ENCODE results near the gene EIF5A2.
A peak's percentile ranks its signal among the peaks of the same experiment; 100 is the strongest.
"Not testable (repeated sequence)": the region's sequence is repeated elsewhere in the genome, so short reads cannot be mapped to it uniquely, and the experiment has no call there.

Gene EIF5A2

DNA sequence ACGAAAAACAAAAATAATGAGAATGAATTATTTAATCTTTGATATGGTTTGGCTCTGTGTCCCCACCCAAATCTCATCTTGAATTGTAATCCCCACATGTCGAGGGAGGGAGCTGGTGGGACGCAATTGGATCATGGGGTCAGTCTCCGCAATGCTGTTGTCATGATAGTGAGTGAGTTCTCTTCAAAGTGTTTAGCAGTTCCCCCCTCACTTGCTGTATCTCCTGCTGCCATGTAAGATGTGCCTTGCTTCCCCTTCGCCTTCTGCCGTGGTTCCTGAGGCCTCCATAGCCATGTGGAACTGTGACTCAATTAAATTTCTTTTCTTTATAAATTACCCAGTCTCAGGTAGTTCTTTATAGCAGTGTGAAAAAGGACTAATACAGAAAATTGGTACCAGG is 12.1 kb downstream of the EIF5A2 start:
- not testable (repeated sequence) for DNase-seq

DNA sequence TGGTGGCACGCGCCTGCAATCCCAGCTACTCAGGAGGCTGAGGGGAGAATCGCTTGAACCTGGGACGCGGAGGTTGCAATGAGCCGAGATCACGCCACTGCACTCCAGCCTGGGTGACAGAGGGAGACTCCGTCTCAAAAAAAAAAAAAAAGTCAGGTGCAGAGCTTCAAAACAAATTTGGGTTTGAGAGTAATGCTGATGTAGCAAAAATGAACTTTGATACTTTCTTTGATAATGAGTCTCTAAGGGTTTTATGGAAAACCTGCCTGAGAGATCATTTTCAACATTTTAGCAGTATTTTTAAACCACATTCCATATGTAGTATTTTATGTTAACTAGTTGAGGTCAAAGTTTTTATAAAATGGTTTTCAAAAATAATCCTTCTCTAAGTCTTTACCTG is 14.5 kb downstream of the EIF5A2 start:
- DNase-seq, result no peak

DNA sequence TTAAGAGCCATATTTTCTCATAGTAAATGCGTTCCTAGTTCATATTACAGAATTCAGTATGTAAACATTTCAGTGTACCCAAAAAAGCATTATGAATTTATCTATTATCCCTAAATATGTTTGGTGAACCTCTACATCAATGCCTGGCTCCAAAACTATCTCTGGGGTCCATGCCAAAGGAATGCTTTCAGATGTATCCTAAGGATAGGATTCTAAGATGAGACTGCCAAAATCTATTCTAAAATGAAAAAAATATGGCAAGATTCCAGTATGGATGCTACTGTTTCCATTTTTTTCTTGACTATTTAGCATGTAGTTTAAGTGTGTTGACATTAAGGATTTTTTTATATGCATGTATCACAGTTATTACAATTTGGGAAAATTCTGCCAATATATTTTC is 18.8 kb downstream of the EIF5A2 start:
- DNase-seq, result no peak

DNA sequence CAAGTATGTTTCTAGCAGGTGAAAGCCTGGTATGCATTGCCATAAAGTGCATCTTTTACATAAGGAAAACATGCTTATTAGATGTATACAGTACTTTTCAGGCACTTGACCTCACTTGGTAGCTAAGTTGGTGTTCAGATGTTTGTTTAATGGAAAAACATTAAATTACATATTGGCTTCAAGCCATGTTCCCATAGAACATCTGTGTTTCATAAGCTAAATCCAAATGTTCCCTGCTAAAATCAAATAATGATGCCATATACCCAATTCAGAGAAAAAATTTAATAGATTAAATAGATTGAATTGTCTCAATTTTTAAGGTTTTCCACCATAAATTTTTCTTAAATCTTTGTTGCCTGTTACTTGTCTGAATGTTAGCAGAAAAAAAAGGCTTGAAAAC is 19.3 kb downstream of the EIF5A2 start:
- DNase-seq, result no peak

DNA sequence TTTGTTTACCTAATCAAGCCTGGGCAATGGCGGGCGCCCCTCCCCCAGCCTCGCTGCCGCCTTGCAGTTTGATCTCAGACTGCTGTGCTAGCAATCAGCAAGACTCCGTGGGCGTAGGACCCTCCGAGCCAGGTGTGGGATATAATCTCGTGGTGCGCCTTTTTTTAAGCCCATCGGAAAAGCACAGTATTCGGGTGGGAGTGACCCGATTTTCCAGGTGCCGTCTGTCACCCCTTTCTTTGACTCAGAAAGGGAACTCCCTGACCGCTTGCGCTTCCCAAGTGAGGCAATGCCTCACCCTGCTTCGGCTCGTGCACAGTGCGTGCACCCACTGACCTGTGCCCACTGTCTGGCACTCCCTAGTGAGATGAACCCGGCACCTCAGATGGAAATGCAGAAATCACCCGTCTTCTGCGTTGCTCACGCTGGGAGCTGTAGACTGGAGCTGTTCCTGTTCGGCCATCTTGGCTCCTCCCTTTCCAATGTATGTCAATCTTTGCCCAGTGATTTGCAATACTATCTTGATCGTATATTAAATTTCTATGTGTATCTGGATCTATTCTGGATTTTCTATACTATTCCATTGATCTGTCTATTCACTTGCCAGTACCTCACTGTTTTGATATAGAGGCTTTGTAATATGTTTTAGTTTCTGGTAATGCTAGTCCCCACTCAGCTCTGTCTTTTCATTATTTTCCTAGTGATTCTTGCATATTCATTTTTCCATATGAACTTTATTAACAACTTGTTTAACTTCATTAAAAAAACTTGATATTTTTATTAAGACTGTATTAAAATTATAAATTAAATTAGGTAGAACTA is 24.1 kb downstream of the EIF5A2 start:
- DNase-seq, result not testable (repeated sequence)

DNA sequence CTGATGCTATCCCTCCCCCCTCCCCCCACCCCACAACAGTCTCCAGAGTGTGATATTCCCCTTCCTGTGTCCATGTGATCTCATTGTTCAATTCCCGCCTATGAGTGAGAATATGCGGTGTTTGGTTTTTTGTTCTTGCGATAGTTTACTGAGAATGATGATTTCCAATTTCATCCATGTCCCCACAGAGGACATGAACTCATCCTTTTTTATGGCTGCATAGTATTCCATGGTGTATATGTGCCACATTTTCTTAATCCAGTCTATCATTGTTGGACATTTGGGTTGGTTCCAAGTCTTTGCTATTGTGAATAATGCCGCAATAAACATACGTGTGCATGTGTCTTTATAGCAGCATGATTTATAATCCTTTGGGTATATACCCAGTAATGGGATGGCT is 29.7 kb downstream of the EIF5A2 start:
- not testable (repeated sequence) for DNase-seq

DNA sequence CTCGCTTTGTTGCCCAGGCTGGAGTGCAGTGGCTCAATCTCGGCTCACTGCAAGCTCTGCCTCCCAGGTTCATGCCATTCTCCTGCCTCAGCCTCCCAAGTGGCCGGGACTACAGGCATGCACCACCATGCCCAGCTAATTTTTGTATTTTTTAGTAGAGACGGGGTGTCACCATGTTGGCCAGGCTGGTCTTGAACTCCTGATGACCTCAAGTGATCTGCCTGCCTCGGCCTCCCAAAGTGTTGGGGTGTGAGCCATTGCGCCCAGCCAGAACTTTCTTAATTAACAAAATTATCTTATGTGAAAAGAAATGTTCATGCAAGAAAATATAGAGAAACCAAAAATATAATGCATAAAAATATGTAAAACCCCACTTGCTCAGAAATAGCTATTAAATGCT is 31.1 kb downstream of the EIF5A2 start:
- DNase-seq, result not testable (repeated sequence)

DNA sequence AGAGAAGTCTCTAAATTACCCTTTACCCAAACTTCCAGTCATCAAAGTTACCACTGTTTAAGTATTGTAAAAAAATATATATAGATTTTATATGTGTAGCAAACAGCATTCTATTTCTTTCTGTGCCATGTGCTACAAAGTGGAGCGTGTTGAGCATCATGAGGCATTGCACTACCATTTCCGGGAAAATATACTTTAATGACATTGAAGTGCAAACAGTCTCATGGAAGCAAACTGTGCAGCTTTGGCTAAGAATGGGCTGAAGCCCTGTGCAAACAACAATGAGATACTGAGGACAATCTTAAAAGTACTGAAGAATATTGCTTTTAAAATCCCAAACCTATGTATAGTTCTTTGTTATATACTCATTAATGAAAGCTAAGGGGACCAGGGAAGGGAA is 31.9 kb downstream of the EIF5A2 start:
- DNase-seq, result no peak

DNA sequence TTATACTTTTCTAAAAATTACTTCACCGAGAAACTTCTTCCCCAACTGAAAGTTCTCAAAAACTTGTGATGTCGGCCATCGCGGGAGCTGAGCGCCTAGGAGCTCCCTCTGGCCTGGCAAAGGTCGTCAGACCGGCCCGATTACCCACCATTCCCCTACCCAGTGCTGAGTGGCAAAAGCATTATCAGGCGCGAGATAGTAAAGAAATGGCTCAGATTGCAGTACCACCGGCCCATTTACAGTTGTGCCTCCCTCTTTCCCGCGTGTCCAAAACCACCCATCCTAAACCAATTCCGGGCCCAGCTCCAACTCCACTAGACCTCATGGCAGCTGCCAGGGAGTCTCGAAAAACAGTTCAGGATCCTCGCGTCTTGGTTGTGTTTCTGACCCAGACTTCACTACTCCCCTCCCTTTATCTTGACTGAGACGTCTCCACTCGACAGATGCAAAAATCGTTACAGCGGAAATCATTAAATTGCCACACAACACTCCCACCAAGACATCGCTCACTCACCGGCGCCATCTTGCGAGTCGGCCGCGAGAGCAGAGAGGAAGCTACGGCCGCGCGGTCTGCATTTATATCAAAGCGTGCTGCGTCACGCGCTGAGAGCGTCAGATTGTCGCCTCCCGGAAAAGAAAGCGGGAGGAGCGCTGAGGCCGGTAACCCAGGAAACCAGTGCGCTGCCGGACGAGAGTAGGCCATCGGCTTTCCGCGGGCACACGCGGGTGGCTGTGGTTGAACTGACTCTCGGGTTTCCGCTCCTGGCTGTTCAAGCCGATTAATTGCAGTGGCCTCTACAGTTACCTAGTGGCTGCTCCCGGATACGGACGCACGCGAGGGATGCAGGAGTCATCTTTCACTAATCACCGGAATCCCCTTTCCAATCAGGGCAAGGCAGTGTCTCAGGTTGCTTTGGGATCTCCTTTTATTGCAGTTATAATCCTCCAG is 38.5 kb downstream of the EIF5A2 start, which contains the start of gene RPL22L1:
RPL22L1 (minus strand) TSS at position 551 of the 949 bp plus-strand sequence; CDS start at position 523, 28 bp downstream.
- DNase-seq, result peak; percentile 95

DNA sequence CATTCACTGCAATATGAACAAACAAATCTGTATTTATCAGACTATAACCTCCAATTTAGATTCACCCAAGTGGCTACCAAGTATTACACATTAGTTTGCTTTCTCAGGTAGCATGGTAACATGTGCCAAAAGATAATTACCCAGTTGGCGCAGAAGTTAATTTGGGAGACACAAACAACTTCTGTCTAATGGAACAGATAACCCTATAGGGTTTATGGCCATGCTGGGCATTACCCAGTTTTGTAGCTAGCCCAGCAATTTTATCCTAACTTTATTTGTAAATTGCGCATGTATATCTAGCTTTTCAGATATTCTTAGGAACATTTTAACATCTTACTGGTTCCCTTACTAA is 39.2 kb downstream of the EIF5A2 start:
- DNase-seq, result peak; percentile 28

DNA sequence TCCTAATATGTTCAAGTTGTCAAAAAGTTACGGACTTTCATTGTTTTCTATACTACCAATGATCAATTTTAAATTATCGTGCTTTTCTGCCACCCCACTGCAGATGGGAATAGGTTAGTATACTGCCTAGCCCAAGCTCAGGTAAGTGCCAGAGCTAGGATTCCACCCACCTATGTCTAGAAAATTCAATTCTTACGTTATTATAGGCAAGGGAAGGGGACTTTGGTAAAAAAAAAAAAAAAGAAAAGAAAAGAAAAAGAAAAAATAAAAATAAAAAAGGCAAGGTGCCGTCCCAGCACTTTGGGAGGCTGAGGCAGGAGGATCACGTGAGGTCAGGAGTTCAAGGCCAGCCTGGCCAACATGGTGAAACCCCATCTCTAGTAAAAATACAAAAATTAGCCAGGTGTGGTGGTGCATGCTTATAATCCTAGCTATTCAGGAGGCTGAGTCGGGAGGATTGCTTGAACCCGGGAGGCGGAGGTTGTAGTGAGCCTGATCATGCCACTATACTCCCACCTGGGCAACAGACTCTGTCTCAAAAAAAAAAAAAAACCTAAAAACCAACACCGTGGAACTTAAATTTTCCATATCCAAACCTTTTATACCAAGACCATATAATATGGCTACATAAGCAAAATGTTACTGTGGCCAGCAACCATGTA is 39.7 kb downstream of the EIF5A2 start:
- no peak for DNase-seq

DNA sequence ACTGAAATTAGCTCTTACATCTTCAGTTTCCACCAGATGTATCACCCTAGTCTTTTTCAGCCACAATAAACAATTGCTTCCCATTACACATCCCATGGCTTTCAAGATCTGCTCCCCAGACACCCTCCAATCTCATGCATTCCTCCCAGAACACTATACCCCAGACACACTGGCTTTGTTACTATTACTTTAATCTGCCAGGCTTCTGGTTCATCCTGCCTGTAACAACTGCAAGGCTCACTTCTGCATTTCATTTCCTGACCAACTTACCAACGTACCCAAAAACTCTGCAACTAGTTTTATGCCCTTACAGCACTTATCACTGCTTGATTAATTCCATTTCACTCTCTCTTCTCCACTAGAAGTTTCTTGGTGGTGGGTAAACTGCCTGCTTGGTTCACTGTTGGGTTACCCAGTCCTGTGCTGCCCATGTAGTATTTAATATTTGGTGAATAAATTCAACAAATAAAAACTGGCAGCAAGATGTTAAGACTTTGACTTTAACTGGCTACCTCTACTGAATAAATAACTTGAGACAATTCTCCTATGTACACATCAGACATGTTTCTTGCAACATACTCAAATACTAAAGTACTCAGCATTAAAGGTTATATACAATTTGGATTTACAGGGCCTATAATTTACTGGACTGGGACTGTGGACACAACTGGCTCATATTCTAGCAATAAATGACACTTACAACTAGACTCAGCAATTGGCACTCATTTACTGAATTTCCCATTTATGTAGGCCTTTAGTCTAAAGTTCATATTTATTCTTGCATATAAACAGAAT is 41.1 kb downstream of the EIF5A2 start:
- DNase-seq, result no peak

DNA sequence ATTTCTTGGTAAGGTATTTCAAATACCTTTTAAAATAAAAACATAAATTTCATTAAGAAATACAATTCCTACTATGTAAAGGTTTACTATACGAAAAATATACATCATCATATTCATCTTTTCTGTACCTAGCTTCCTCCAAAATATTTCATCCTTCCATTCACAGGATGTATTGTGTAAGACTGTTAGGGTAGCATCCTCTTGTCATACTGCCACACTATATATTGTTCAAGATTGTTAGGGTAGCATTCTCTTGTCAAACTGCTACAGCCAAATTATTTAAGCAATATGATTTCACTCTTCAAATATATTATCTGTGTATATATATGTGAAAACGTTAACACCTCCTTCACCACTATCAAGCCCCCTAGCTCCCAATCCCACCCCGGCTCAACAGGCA is 41.9 kb downstream of the EIF5A2 start:
- DNase-seq, result no peak

DNA sequence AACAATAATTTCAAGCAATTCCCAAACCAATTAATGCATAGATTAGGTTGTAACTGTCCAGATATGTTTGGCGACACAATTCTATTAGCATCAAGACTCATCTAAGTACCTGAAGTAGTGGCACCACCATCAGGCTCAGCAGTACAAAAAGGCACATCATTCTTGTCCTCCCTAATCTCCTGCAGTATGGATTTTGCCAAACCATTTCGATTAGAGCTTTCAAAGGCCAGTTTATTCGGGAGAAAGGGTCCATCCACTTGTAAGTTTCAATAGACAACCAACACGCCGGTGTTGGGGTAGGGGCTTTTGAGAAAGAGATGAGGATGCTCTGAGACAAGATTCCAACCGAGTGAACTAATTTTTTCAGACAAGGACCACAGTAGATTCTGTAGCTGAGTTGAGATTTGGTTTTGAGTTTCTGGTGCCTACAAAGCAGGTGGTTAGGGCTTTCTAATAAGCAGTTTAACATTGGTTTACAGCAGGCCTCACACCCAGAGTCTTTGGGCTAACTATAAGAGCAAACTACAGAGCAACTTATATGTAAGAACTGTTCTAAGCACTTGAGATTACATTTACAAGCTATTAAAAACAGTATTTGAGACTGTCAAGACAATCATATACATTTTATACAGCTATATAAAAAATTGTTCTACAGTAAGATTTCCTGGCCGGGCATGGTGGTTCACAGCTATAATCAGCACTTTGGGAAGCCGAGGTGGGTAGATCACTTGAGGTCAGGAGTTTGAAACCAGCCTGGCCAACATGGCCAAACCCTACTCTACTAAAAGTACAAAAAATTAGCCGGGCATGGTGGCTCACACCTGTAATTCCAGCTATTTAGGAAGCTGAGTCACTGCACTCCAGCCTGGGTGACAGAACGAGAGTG is 43.0 kb downstream of the EIF5A2 start:
- no peak for DNase-seq

DNA sequence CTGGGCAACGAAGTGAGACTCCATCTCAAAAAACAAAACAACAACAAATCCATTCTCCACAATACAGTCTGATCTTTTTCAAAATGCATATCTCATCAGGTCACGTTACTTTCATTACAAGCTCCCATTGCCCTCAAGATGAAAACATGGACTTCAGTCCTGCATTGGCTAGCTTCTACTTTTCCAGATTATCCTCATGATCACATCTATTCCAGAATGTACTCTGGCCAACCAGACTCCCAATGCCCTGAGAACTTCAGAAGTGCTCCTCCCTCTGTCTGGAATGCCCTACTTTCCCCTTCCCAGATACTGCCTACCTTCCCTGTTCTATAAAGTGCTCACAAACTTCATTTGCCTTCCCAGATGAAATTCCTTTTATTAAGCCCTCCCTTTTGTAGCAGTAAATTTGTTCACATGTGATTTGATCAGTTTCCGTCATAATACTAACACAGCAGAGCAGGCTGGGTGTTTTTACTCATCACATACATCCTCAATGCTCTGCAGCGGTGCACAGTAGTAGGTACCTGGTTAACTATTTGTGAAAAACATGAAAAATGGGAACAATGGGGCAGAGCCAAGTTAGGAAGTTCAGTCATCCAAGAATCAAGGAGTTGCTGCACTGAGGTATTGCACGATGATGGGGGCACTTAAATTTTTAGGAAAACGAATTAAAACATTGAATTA is 43.8 kb downstream of the EIF5A2 start:
- no peak for DNase-seq

DNA sequence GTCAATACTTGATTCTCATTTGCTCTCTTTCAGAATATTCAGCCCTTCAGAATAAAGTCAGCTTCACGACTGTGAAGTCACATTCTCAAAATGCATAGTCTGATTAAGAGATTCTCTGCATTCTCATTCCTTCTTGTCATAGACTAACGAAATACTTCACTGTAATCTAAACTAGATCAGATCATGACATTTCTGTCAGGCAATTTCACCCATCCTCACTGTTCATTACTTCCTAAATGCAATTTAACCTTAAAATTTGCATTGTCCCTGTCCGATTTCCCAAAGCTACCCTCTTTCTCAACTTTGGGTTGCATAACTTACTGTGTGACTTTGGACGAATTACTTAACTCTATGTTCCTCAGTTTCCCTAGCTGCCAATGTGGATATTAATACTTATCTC is 44.6 kb downstream of the EIF5A2 start:
- no peak for DNase-seq

DNA sequence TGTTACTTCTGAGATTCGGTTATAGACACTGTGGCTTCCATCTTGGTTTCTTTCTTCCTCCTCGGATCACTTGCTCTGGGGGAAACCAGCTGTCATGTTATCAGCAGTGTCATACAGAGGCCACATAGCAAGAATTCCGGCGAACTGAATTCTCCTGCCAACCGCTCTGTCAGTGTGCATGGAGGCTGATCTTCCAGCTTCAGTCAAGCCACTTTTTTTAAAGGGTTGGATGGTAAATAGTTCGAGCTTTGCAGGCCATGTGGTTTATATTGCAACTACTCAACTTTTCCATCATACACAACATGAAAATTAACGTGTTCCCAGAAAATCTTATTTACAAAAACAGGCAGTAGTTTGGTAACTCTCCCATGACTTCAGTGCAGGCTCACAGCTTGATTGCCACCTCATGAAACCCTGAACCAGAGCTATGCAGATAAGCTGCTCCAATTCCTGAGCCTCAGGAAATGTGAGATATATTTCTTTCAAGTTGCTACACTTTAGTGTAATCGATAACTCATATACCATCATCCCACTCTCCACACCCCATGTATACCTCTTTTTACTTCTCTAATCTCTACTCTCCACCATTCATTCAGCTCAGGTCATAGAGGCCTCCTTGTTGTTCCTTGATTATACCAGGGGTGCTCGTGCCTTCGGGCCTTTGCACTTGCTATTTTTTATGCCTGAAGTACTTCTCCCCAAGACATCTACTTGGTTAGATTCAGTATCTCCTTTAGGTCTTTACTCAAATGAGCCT is 45.6 kb downstream of the EIF5A2 start:
- DNase-seq, result no peak

DNA sequence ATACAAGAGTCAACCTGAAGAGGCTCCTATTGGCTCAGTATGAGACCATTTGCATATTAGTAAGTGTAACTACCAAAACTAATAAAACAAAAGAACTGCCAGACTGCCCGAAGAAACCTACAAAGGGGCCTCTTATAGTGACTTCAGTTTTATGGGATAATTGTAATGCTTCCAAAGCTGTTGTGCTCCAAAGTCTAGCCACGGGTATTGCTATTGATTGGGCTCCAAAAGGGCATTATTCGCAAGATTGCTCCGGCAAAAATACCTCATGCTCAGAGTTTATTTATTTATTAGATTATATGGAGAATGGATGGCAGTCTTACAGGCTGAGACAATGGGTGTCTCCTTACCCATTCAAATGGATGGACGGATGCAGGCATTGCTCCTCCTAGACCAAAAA is 49.8 kb downstream of the EIF5A2 start:
- no peak for DNase-seq

DNA sequence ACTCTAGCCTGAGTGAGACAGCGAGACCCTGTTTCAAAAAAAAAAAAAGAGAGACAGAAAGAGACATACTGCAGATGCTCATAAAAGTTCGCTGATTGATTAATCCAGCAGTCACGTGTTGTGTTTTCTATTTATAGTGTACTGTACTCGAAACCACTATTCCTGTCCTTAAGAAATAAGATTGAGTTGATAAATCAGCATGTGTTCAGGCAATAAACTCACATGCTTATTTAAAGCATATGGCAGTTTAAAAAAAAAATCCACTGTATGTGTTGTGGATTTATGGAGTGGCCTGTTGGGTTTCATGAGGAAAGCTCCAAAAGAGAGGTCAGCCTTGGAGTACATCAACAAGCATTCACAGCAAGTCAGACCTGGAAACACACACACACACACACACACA is 56.1 kb downstream of the EIF5A2 start:
- no peak for DNase-seq

DNA sequence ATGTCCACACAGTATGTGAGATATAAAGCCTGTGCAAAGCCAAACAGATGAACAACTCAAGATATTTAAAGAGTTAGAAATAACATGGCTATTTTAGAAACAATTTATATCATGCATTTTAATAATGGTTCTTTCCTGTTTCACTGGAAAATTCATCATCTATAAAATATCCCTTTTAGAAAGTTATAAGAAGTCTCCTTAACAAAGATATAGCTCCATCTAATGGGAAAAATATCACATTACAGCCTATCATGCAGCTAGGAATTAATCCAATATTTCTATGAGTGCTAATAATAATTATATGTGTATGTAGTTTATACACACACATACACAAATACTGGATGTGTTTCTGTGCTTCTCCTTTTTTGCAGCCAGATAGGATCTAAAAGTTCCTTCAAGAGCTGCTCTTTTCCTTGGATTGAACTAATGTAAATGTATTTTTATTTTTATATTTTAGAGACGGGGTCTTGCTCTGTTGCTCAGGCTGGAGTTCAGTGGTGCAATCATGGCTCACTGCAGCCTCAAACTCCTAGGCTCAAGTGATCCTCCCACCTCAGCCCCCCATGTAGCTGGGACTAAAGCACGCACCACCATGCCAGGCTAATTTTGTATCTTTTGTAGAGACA is 60.0 kb downstream of the EIF5A2 start:
- no peak for DNase-seq

All from CD4-positive, alpha-beta T cell treated with Interleukin-21 for 1 hour (primary cell).